ENCODE data around the gene SRSF3.
A peak's percentile ranks its signal among the peaks of the same experiment; 100 is the strongest.
"Not testable (repeated sequence)": the region's sequence is repeated elsewhere in the genome, so short reads cannot be mapped to it uniquely, and the experiment has no call there.

The SRSF3 gene

DNA sequence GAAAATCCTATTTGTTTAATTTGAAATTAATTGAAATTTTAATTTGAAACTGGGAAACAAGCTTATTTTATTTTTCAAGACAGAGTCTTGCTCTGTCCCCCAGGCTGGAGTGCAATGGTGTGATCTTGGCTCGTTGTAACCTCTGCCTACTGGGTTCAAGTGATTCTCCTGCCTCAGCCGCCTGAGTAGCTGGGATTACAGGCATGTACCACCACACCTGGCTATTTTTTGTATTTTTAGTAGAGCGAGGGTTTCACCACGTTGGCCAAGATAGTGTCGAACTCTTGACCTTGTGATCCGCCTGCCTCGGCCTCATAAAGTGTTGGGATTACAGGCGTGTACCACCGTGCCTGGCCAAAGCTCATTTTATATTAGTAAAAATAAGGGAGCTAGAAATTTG is 4.2 kb downstream of the SRSF3 start:
- peak overlapping the region; percentile 96 for H3K4me3 ChIP-seq (ENCODE audit: low read depth, low read length)
- DNase-seq, result no peak
- H3K27me3 ChIP-seq (replicated peaks), result no peaks in the 10 kb centered on the region
- H3K27ac ChIP-seq, result no peak overlapping the region
- in situ Hi-C loops (cut with HindIII; ENCODE audit: low pct_ligation_motif_present, low sequenced_read_pairs), result no loop called here
- TF ChIP-seq, protein P1, sequence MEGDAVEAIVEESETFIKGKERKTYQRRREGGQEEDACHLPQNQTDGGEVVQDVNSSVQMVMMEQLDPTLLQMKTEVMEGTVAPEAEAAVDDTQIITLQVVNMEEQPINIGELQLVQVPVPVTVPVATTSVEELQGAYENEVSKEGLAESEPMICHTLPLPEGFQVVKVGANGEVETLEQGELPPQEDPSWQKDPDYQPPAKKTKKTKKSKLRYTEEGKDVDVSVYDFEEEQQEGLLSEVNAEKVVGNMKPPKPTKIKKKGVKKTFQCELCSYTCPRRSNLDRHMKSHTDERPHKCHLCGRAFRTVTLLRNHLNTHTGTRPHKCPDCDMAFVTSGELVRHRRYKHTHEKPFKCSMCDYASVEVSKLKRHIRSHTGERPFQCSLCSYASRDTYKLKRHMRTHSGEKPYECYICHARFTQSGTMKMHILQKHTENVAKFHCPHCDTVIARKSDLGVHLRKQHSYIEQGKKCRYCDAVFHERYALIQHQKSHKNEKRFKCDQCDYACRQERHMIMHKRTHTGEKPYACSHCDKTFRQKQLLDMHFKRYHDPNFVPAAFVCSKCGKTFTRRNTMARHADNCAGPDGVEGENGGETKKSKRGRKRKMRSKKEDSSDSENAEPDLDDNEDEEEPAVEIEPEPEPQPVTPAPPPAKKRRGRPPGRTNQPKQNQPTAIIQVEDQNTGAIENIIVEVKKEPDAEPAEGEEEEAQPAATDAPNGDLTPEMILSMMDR (IDR thresholded peaks at IDR 0.05; ENCODE audit: low read depth, low read length, missing control alignments), result no peak
- H3K36me3 ChIP-seq (replicated peaks), result peaks cover 78% of the 10 kb centered on the region

DNA sequence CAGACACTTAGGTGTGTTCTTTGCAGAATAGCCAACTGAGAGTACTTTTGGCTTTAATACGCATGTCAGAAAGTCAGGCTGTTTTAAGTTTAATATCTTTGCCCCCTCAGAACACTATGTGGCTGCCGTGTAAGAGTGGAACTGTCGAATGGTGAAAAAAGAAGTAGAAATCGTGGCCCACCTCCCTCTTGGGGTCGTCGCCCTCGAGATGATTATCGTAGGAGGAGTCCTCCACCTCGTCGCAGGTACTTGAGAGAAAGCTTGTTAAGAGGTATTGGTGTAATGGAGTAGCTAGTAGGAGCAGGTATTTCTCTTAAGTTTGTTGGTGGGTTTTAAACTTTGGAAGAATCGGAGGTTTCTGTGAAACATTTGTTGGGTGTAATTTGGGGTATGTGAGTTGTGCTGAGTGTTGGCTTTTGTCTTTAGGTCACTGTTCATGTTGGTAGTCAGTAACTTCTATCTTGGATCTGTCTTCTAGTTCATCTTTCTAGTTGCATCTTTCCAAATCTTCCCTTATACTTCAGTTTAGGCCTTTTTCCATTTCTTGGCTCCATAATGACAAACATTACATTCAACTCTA is 4.7 kb downstream of the SRSF3 start:
- TF ChIP-seq, protein P1 (IDR thresholded peaks at IDR 0.05; ENCODE audit: low read depth, low read length, missing control alignments), result no peak
- H3K4me3 ChIP-seq (ENCODE audit: low read depth, low read length), result peak overlapping the region; percentile 96

DNA sequence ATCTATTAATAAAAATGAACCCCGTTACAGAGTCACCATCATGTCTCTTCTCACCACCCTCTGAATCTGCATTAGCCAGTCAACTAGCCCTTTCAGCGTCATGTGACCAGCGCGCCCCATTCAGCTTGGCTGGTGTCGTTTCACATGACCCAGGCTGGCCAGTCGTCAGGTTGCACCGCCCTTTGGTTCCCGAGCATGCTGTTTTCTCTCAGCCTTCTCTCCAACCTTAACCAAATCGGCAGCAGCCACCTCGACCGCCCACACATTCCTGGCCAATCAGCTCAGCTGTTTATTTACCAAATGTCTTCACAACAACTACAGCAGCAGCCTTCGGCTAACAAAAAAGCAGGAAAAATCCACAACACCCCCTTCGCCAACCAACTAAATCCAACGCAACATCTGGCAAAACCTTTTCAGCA is 5.6 kb downstream of the SRSF3 start:
- TF ChIP-seq, protein P1 (IDR thresholded peaks at IDR 0.05; ENCODE audit: low read depth, low read length, missing control alignments), result no peak
- H3K27ac ChIP-seq, result no peak overlapping the region

More for the DNA sequence above, 4.7 kb downstream of the SRSF3 start:
- no peaks in the 10 kb centered on the region for H3K27me3 ChIP-seq (replicated peaks)
- peaks cover 83% of the 10 kb centered on the region for H3K36me3 ChIP-seq (replicated peaks)
- in situ Hi-C loops (cut with HindIII; ENCODE audit: low pct_ligation_motif_present, low sequenced_read_pairs), result no loop called here
- H3K27ac ChIP-seq, result no peak overlapping the region
- DNase-seq, result no peak

DNA sequence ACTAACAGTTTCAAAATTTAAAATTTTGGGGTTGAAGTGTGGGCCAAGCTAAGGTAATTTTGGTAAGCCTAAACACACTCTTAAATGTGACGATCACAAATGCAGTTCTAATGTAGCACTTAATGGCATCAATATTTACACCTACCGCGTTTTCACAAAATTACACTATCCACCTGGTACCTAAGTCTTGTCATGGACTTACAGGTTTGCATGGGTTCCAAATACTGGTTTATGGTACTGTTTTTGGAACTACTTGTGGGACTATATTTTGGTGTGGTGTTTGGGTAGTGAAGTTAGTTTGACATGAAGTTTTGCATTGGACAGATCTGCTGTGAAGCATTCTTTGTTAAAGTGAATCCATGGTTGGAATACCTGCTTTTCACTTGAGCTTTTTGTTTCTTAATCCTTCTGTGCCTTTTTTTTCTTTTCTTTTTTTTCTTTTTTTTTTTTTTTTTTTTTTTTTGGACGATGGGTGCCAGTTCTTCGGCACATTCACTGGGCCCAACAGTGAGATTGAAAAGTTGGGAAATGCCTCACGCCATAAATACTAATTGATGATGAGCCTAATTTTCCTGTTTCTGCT is 6.5 kb downstream of the SRSF3 start:
- in situ Hi-C loops (cut with HindIII; ENCODE audit: low pct_ligation_motif_present, low sequenced_read_pairs), result no loop called here
- H3K36me3 ChIP-seq (replicated peaks), result peaks cover 94% of the 10 kb centered on the region
- H3K27ac ChIP-seq, result no peak overlapping the region
- H3K4me3 ChIP-seq (ENCODE audit: low read depth, low read length), result no peak overlapping the region
- no peaks in the 10 kb centered on the region for H3K27me3 ChIP-seq (replicated peaks)
- DNase-seq, result no peak
- TF ChIP-seq, protein P1 (IDR thresholded peaks at IDR 0.05; ENCODE audit: low read depth, low read length, missing control alignments), result no peak

More for the DNA sequence above, 5.6 kb downstream of the SRSF3 start:
- peak overlapping the region; percentile 96 for H3K4me3 ChIP-seq (ENCODE audit: low read depth, low read length)
- H3K36me3 ChIP-seq (replicated peaks), result peaks cover 93% of the 10 kb centered on the region
- in situ Hi-C loops (cut with HindIII; ENCODE audit: low pct_ligation_motif_present, low sequenced_read_pairs), result no loop called here
- H3K27me3 ChIP-seq (replicated peaks), result no peaks in the 10 kb centered on the region
- DNase-seq, result peak; percentile 46

DNA sequence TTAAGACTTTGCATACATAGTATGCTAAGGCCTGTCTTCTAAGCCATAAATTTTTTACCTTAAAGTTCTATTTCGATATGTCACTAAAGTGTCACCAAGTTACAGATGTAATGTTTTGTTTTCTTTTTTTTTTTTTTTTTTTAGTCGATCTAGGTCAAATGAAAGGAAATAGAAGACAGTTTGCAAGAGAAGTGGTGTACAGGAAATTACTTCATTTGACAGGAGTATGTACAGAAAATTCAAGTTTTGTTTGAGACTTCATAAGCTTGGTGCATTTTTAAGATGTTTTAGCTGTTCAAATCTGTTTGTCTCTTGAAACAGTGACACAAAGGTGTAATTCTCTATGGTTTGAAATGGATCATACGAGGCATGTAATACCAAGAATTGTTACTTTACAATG is 7.7 kb downstream of the SRSF3 start:
- DNase-seq; H3K27ac ChIP-seq; H3K4me3 ChIP-seq (ENCODE audit: low read depth, low read length); H3K27me3 ChIP-seq (replicated peaks); in situ Hi-C loops (cut with HindIII; ENCODE audit: low pct_ligation_motif_present, low sequenced_read_pairs): not testable (repeated sequence)
- H3K36me3 ChIP-seq (replicated peaks), result peaks cover 93% of the 10 kb centered on the region

DNA sequence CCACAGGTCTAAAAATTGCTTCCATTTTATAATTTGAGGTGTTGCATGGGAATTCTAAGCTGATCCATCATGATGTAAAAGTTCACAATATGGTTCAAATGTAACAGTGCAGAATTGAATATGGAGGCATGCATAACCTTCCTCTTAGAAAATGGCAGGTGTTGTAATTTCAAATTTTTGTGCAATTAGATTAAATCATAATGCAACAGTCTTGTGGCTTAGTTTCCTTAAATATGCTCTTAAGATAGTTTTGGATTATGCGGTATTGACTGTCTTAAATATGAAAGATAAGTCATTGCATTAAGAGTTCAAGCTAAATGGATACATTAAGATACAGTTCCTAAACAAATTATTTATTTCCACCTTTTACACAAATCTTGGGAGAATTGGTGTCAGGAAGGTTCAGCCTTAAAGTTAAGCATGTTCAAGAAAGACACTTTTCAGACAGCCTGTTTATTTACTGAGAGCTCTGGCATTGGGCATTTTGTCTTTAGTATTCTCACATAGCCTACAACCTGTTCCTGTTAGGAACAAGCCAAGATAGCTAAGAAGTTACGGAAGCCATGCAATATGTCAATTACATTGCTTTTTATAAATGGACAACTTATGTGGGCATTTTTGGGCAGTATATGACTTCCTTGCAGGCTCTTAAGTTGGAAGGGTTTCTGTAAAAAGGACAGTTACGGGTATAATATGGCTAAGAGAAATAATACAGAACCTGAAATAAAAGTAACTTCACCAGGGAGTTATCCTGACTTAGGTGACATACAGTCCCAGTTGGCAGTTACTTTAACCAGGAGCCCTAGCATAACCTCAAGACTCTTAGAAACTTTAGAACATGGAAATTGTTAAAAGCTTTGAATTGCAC is 9.3 kb downstream of the SRSF3 start:
- TF ChIP-seq, protein P1 (IDR thresholded peaks at IDR 0.05; ENCODE audit: low read depth, low read length, missing control alignments), result no peak
- no peak overlapping the region for H3K4me3 ChIP-seq (ENCODE audit: low read depth, low read length)
- H3K36me3 ChIP-seq (replicated peaks), result peaks cover 93% of the 10 kb centered on the region
- in situ Hi-C loops (cut with HindIII; ENCODE audit: low pct_ligation_motif_present, low sequenced_read_pairs), result no loop called here
- no peak for DNase-seq
- H3K27me3 ChIP-seq (replicated peaks), result no peaks in the 10 kb centered on the region
- no peak overlapping the region for H3K27ac ChIP-seq

All from brain microvascular endothelial cell (primary cell).